ENCODE data around the gene COQ6. TPM values are rescaled to one million over a fixed set of nuclear protein-coding genes. Genes with fewer than 3 reads are reported as not detected.
"Not testable (repeated sequence)": the region's sequence is repeated elsewhere in the genome, so short reads cannot be mapped to it uniquely, and the experiment has no call there.

COQ6 gene
- 13.1 TPM for total RNA-seq

- peak; percentile 98 for ATAC-seq
Measured at GRCh38 chr14:73949752-73950734, at the start of gene COQ6, which contains the start of gene FAM161B. Gene COQ6 (plus strand): TSS chr14:73950302. CDS start chr14:73950333, 31 bp downstream. Gene FAM161B (minus strand): TSS chr14:73950094. CDS start chr14:73950026, 68 bp downstream.

- no peak for ATAC-seq
Measured at GRCh38 chr14:73903028-73903427, 47.1 kb upstream of the COQ6 start.

GRCh38 chr14:73909681-73910080 is 40.4 kb upstream of the COQ6 start:
- no peak for ATAC-seq

GRCh38 chr14:73913256-73913655 is 36.8 kb upstream of the COQ6 start:
- ATAC-seq = no peak

GRCh38 chr14:73916324-73916723 is 33.8 kb upstream of the COQ6 start:
- ATAC-seq = no peak

DNA sequence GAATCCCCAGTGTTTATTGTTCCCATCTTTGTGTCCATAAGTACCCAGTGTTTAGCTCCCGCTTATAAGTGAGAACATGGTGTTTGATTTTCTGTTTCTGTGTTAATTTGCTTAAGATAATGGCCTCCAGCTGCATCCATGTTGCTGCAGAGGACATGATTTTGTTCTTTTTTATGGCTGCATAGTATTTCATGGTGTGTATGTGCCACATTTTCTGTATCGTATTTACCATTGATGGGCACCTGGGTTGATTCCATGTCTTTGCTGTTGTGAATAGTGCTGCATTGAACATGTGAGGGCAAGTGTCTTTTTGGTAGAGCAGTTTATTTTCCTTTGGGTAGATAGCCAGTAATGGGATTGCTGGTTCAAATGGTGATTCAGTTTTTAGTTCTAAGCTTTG is 30.6 kb upstream of the COQ6 start:
- ATAC-seq = not testable (repeated sequence)

GRCh38 chr14:73924337-73924736 is 25.8 kb upstream of the COQ6 start:
- ATAC-seq = no peak

DNA sequence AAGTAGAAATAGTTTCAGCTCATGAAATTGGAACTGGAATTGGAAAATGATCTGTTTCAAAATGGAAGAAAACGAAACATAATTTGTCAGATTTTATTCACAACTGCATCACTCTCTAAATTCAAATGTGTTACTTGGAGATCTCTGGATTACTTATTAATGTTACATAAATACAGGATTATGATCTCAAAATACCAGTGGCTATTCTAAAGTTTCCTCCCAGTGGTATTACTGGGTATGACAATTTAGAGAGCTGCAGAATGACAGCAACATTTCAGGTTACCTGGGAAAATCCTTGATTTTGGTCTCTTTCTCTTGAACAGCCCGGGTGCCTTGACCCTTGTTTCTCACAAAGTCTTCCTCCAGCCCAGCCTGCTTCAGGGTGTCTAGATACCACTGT is 14.4 kb upstream of the COQ6 start:
- ATAC-seq = no peak

GRCh38 chr14:73936548-73936947 is 13.6 kb upstream of the COQ6 start:
- no peak for ATAC-seq

- no peak for ATAC-seq
Measured at GRCh38 chr14:73937012-73937411, 13.1 kb upstream of the COQ6 start.

GRCh38 chr14:73942180-73942579 is 7.9 kb upstream of the COQ6 start:
- no peak for ATAC-seq

GRCh38 chr14:73943083-73943482 is 7.0 kb upstream of the COQ6 start:
- peak; percentile 25 for ATAC-seq

DNA sequence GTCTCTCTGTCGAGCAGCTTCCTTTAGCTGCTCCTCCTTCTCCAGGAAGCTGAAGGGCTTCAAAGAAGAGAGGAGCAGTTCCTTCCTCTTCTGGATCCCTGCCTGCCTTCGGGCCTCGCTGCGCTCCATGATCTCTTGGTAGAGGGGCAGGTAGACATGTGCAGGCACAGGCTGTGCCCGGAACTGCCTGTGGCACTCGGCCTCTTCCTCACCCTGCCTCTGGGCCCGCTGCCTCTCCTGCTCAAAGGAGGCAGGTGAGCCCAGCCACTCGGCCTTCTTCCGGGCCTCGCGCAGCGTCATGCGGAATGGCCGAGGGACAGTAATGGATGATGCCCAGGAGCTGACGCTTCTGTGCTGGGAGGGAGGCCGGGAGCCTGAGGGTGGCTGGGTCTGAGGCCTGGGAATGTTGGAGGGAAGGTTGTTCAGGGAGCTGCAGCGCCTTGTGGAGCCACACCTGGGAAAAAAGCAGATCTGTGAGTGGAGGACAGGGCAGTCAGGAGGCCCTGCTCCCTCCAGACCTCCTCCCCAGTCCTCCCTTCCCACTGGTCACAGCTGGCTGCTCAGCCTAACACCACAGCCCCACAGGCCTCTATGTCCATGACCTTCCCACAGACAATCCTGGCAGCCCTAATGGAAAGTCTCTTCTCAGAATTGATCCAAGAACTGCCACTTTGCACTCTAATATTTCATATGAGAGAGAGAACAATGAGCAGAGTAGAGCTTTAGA is 5.5 kb upstream of the COQ6 start:
- ATAC-seq = no peak

DNA sequence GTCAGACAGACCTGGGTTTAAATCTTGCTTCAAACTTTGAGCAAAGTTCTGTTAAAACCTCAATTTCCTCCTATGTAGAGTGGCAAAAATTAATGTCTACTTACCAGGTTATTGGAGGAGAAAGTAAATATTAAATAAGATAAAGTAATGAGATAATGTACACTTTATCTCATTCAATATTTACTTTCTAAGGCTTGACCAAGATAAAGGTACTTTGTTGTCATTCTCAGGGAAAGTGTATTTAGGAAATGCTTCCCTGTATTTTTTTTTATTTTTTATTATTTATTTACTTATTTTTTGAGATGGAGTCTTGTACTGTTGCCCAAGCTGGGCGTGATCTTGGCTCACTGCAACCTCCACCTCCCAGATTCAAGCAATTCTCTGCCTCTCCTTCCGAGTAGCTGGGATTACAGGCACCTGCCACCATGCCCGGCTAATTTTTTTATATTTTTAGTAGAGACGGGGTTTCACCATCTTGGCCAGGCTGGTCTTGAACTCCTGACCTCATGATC is 4.9 kb upstream of the COQ6 start:
- no peak for ATAC-seq

DNA sequence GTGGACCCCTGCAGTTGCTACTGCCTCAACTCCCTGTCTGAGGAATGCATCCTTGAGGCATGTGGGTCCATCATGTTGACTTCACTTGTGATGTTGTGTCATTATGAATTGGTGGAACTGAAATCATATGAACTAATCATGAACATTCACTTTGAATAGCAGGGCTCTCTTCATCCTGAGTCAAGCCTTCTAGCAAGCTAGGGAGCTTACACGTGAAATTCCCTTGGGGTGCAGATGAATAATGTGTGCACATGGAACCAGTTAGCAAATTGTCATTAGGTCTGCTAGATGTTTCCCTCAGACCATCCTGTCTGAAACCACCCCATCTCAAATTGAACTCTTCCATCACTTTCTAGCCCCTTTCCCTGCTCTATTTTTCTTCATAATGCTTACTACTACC is 3.6 kb downstream of the COQ6 start:
- ATAC-seq = no peak

DNA sequence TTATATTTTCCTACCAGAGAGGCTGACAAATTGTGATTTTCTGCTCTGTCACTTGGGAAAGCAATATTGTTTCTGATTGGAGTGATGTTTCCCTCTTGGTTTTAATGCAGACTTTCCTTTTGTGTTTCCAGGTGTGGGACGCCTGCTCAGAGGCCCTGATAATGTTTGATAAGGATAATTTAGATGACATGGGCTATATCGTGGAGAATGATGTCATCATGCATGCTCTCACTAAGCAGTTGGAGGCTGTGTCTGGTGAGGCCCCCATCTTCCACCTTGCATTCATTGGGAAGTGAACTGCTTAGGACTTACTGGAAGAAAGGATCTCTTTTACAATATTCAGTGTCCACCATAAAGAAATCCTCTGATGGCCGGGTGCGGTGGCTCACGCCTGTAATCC is 5.6 kb downstream of the COQ6 start:
- ATAC-seq = no peak

GRCh38 chr14:73958591-73958990 is 8.5 kb downstream of the COQ6 start:
- no peak for ATAC-seq

- ATAC-seq = no peak
Measured at GRCh38 chr14:73961192-73961591, 11.1 kb downstream of the COQ6 start.

DNA sequence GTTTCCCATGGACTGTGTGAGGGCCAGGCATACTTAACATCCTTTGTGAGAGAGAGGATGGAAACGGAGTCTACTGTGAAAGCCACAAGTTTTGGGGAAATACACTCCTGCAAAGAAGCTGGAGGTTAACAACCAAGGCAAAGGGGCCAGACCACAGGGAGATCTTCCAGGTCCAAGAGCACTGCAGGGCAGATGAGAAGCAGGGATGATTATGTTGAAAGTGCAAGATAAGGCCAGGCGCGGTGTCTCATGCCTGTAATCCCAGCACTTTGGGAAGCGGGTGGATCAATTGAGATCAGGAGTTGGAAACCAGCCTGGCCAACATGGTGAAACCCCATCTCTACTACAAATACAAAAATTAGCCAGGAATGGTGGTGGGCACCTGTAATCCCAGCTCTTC is 15.1 kb downstream of the COQ6 start:
- ATAC-seq = no peak

- ATAC-seq = no peak
Measured at GRCh38 chr14:73968885-73969284, 18.8 kb downstream of the COQ6 start.

GRCh38 chr14:73973497-73973896 is 23.4 kb downstream of the COQ6 start:
- ATAC-seq = no peak

DNA sequence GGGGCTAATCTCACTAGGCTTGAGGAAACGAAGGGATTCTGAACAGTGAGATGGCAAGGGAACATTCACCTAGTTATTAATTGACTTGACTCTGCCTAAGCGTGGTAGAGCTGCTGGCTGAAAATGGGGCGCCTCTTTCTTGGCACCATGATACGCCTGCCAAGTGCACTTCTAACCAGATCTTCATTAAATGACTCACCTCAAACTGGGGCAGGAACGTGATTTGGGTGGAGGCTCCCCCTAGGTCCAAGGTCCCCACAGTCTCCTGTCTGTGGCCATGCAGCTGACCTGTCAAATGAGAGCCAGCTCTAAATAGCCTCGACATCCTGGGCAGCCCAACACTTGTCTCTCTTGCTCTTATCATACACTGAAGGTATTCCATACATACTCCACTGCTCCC is 26.0 kb downstream of the COQ6 start:
- no peak for ATAC-seq

DNA sequence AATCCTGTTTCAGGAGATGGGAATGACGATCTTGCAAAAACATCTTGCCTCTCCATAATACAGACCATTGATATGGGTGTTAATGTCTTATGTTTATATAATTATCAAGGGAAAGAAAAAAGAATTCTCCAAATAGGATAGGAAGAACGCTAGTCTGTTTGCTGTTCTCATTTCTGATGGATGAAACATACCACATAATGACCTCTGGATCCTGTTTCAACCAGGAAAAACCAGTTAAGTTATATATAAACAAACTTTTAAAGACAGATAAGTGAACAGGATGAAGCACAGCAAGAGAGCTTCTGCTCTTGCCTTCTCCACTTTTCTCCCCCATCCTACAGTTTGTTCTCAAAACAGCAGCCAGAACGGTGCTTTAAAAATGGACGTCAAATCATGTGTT is 27.8 kb downstream of the COQ6 start:
- no peak for ATAC-seq
